ENCODE results near the gene MESP2.
A peak's percentile ranks its signal among the peaks of the same experiment; 100 is the strongest.

The MESP2 gene

GRCh38 chr15:89755701-89756100 is 20.4 kb upstream of the MESP2 start:
- no peak for DNase-seq (ENCODE audit: low read depth)

- DNase-seq (ENCODE audit: low read depth) = no peak
These were observed 19.2 kb upstream of the MESP2 start for GRCh38 chr15:89756897-89757296.

- DNase-seq (ENCODE audit: low read depth) = no peak
These were observed 17.8 kb upstream of the MESP2 start for GRCh38 chr15:89758283-89758682.

GRCh38 chr15:89758981-89759380 is 17.2 kb upstream of the MESP2 start:
- DNase-seq (ENCODE audit: low read depth) = no peak

GRCh38 chr15:89759835-89760234 is 16.3 kb upstream of the MESP2 start:
- DNase-seq (ENCODE audit: low read depth) = no peak

- peak; percentile 52 for DNase-seq (ENCODE audit: low read depth)
These were observed 15.7 kb upstream of the MESP2 start for GRCh38 chr15:89760303-89761008.

GRCh38 chr15:89761009-89761831 is 14.9 kb upstream of the MESP2 start:
- DNase-seq (ENCODE audit: low read depth) = no peak

GRCh38 chr15:89761929-89762328 is 14.2 kb upstream of the MESP2 start:
- DNase-seq (ENCODE audit: low read depth) = no peak

GRCh38 chr15:89765694-89766093 is 10.4 kb upstream of the MESP2 start:
- no peak for DNase-seq (ENCODE audit: low read depth)

GRCh38 chr15:89766357-89767311 is 9.5 kb upstream of the MESP2 start:
- DNase-seq (ENCODE audit: low read depth) = no peak

GRCh38 chr15:89767411-89767915 is 8.7 kb upstream of the MESP2 start:
- no peak for DNase-seq (ENCODE audit: low read depth)

GRCh38 chr15:89768071-89768500 is 8.0 kb upstream of the MESP2 start:
- no peak for DNase-seq (ENCODE audit: low read depth)

- no peak for DNase-seq (ENCODE audit: low read depth)
These were observed 6.8 kb upstream of the MESP2 start for GRCh38 chr15:89769366-89769765.

GRCh38 chr15:89770041-89770440 is 6.1 kb upstream of the MESP2 start:
- DNase-seq (ENCODE audit: low read depth) = no peak

- DNase-seq (ENCODE audit: low read depth) = no peak
These were observed 3.1 kb upstream of the MESP2 start for GRCh38 chr15:89772932-89773583.

GRCh38 chr15:89774492-89774891 is 1.6 kb upstream of the MESP2 start:
- DNase-seq (ENCODE audit: low read depth) = no peak

- DNase-seq (ENCODE audit: low read depth) = no peak
These were observed 317 bp upstream of the MESP2 start for GRCh38 chr15:89775815-89776214.

GRCh38 chr15:89777073-89777751 is 1.1 kb downstream of the MESP2 start:
- DNase-seq (ENCODE audit: low read depth) = no peak

GRCh38 chr15:89777782-89778380 is 1.7 kb downstream of the MESP2 start:
- DNase-seq (ENCODE audit: low read depth) = no peak

- no peak for DNase-seq (ENCODE audit: low read depth)
These were observed 2.7 kb downstream of the MESP2 start for GRCh38 chr15:89778861-89779260.

GRCh38 chr15:89780601-89781000 is 4.5 kb downstream of the MESP2 start:
- no peak for DNase-seq (ENCODE audit: low read depth)

All from activated T-cell treated with anti-CD3 and anti-CD28 coated beads for 1 hour (primary cell).